NCI-H460 (cell line): ENCODE measurements around the gene LTBP4. TPM values are rescaled to one million over a fixed set of nuclear protein-coding genes. Genes with fewer than 3 reads are reported as not detected.

ENCODE experiments used
- DNase-seq: peaks from one replicate; pipeline ENCODE4 v3.0.0-alpha.2; 2016; ENCODE audit warnings: low read depth; ENCODE audit errors: extremely low read depth
- total RNA-seq: library from RNA; depleted of rRNA; stranded (reverse); fragments of >200 nt; shearing (Covaris generic); gene quantifications from 2 replicates; pipeline ENCODE4 v1.2.3, GENCODE V29; 2014

LTBP4 gene
- total RNA-seq, 1 experiment from 2014 or later = 29.9 TPM

DNA sequence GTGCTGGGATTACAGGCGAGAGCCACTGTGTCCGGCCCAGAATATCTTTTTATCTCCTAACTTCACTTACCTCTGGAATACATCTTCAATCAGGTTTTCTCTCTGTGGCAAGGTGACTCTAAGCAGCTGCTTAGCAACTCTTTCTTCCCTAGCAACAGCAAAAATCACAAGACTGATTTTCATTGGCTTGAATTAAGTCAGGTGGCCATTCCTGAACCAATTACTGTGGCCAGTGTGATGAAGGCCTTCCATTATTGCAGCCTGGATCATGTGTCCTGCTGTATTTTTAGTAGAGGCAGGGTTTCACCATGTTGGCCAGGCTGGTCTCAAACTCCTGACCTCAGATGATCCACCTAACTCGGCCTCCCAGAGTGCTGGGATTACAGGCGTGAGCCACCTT lies 9.0 kb upstream of the LTBP4 start:
- DNase-seq = no peak

- DNase-seq = no peak
Measured at GRCh38 chr19:40594255-40594654, 6.9 kb upstream of the LTBP4 start.

GRCh38 chr19:40594657-40595091 lies 6.5 kb upstream of the LTBP4 start:
- no peak for DNase-seq

- DNase-seq = peak; percentile 57
Measured at GRCh38 chr19:40596608-40597328, 4.4 kb upstream of the LTBP4 start.

DNA sequence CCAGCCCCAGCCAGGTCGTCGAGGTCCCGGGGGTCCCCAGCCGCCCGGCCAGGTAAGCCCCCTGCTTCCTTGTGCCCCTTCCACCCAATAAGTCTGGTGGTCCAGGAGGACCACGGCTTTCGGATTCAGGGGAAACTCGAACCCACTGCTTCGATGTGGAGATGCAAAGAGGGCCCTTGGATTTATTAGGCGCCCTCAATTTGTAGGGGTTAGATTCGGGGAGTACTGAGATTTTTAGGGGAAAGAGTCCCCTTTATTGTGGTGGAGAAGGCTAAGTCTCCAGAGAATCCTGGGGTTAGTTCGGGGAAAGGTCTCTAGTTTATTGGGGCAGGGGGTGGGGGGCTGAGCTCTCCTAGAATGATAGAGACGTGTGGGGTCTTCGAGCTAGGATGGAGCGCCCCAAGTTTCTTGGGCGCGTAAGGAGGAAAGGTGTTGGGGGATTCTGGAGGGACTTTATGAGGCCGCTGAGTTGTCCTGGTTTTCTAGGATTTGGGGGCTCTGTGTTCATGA lies 3.8 kb upstream of the LTBP4 start:
- no peak for DNase-seq

DNA sequence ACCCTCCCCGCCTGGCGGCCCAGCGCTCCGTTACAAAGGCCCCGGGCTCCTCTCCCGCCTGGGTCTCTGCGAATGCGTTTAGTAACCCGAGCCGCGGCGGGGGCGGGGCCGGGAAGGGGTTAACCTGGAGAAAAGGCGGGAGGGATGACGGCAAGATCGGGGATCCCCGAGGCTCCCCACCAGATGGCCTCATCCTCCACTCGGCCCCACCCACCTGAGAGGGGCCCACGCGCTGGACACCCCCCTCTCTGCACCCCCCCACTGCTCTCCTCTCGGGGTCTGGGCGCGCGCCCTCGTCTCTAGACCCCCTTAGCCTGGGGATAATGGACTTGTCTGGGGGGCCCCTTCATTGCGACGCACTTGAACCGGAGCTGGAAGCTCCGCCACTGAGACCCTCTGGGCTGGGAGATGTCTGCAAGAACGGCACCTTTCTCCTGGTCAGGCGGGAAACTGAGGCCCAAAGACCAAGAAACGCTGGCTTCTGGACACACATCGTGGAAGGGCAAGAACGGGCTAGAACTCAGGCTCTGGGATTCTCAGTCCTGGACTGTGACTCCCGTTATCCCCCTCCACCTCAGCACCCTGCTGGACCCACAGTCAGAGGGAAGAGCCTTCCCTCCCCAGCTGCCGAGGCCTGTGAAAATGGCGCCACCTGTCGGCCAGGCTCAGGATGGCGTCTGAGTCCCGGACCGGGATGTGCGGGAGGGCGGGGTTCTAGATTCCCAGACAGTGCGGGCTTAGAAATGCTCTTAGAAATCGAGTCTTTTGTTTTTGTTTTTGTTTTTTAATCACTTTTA lies 2.9 kb upstream of the LTBP4 start:
- DNase-seq = peak; percentile 81

DNA sequence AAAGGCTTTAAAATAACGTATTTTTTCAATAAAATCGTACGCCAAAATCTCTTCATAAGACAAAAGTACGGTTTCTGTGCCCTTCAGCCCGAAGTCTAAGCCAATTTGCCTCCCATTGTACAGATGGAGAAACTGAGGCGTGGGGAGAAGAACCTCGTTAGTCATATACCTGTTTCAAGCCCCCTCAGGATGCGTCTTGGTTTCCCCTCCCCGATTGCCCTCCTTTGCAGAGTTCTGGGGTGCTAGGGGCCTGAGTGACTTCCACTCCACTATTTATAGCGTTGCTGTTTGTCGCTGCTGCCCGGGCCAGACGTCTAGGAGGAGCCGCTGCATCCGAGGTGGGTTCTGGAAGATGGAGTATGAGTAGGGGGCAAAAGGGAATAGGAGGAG lies 2.3 kb upstream of the LTBP4 start:
- no peak for DNase-seq

GRCh38 chr19:40599331-40599901 lies 1.8 kb upstream of the LTBP4 start:
- DNase-seq = no peak

DNA sequence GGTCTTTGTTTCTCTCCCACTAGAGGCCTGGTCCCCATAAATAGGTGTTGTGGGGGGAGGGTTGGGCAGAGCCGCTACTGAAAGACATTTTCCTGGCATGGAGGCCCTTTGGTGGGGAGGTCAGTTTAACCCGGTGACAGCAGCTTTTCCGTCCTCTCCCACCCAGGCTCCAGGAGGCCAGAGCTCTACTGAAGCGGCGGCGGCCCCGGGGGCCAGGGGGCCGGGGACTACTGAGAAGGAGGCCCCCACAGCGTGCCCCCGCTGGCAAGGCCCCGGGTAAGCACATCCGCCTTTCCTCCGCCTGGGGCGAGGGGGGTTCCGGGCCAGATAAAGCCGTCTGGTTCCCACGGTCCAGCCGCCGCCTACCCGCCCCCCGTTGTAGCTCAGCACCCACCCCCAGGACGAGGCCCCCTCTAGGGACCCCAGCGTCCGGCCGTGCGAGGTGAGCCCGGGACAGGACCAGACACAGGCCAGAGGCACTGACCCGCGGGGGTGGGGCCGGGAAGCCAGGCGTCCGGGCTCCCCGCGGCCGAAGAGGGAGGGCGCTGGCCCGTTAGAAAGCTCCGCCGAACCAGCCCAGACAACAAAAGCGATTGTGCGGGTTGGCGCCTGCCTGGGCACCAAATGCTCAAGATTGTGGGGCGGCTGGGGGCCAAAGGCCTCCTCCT lies 1.1 kb upstream of the LTBP4 start:
- no peak for DNase-seq

DNA sequence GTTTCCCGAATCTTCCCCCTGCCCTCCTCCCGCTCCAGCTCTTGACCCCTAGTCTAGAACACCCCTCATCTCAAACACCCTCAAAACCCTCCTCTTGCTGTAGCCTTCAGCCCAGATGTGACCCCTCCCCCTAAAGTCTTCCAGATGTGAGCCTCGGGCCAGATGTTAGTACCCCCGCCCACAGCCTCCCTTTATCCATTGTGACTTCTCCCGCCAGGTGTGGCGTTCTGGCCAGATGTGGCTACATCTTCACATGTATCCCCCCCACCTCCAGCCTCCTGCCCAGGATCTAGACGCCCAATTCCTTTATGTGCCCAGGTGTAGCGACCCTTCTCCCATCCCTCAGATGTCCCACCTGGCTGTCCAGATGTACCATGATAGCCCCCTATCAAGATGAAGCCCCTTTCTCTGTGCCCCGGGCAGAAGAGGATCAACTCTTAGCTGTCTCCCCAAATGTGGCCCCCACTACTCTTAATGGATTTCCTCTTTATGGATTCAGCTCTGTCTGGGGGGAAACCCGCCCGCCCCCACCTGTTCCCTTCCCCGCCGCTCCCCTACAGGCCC lies 517 bp upstream of the LTBP4 start:
- no peak for DNase-seq

- no peak for DNase-seq
Measured at GRCh38 chr19:40603071-40603388, 1.9 kb downstream of the LTBP4 start.

DNA sequence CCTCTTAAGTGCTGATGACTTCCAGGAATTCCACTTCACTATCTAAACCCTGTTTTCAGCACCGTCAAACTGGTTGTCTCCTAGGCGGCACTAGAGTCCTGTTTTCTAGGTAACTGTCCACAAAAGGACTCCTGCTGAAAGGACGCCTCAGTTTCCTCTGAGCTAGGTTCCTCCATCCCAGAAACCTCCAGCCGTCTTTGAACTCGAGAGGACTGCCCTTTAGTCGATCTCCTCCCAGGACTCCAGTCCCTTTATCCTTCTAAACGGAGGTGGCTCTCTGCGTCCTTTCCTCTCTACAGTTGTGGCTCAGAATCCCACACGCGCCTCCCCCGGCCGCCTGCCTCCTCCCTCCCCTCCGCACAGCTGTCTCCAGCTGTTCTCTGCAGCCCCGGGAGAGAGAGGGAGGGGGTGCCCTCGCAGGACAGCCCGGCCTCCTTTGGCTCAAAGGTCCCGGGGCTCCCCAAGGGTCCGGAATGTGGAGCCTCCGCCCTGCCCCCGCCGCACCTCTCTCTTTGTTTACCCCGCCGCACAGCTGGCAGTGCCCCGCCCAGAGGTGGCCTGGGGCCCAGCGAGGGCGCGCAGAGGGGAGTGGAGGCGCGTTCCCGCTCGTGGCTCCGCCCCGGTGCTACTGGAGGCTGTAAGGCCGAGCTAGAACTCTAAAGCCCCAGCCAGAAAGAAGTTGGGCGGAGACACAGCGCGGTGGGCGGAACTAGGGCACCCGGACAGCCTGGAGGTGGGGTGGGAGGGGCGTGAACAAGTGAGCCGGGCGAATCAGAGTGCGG lies 2.4 kb downstream of the LTBP4 start:
- peak; percentile 96 for DNase-seq

- DNase-seq = no peak
Measured at GRCh38 chr19:40604171-40604646, 3.0 kb downstream of the LTBP4 start.

GRCh38 chr19:40604647-40605215 lies 3.6 kb downstream of the LTBP4 start:
- no peak for DNase-seq

GRCh38 chr19:40605216-40605971 lies 4.2 kb downstream of the LTBP4 start:
- peak; percentile 65 for DNase-seq

DNA sequence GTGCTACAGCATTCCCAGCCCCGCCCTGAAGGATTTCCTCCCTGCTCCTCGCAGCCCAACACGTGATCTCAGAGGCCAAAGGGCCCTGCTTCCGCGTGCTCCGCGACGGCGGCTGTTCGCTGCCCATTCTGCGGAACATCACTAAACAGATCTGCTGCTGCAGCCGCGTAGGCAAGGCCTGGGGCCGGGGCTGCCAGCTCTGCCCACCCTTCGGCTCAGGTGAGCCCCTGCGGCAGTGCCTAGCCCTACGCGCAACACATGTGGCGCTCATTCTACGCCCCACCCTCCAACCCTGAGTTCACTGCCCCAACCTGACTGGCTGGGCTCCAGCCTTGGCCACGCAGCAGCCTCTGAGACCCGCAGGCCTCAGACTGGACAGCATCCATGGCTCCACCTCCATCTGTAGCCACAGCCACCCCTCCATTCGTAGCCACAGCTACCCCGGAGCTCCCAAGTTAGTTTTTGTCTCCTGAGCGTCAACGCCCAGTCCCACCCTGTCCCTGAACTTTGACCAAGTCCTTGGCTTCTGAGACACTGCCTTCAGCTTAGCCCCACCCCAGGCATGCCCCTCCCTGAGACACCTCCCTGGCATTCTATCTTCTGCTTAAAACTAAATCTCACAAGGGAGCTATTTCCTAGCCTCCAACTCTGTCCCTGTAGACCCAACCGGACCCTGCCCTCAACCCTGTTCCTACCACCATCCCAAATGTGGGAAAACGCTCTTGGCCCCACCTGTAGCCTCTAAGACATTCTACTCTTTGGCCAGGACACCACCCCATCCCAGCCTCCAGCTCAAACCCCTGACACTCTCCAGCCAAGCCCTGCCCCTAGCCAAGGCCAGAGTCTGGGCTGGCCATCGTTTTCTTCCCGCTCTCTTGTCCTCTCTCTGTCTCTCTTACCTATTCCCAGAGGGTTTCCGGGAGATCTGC lies 6.4 kb downstream of the LTBP4 start:
- DNase-seq = no peak

- DNase-seq = no peak
Measured at GRCh38 chr19:40608240-40608621, 7.1 kb downstream of the LTBP4 start.

- no peak for DNase-seq
Measured at GRCh38 chr19:40608957-40609356, 7.8 kb downstream of the LTBP4 start.
